Endodermal cell (in vitro differentiated cells): ENCODE measurements around the gene ST6GAL1. TPM values are rescaled to one million over a fixed set of nuclear protein-coding genes. Genes with fewer than 3 reads are reported as not detected.

ENCODE experiments used
- DNase-seq: peaks from one replicate; pipeline ENCODE4 v3.0.0-alpha.2; 2017
- H3K27ac ChIP-seq: 2 replicates; pipeline ENCODE4 v1.5.1; 2013; ENCODE audit warnings: mild to moderate bottlenecking, low read depth, low read length, moderate library complexity
- H3K27me3 ChIP-seq: 2 replicates; pipeline ENCODE4 v1.6.1; 2013; ENCODE audit warnings: mild to moderate bottlenecking, low read length, moderate library complexity; ENCODE audit not compliant: insufficient read depth, control insufficient read depth, poor library complexity, severe bottlenecking
- H3K36me3 ChIP-seq: 2 replicates; pipeline ENCODE4 v1.7.0; 2013; ENCODE audit warnings: mild to moderate bottlenecking, low read length, moderate library complexity; ENCODE audit not compliant: control insufficient read depth, insufficient read depth
- H3K4me1 ChIP-seq: one replicate; pipeline ENCODE4 v1.7.0; 2013; ENCODE audit warnings: low read length; ENCODE audit not compliant: control insufficient read depth, insufficient read depth
- H3K4me3 ChIP-seq: 2 replicates; pipeline ENCODE4 v1.5.1; 2013; ENCODE audit warnings: mild to moderate bottlenecking, low read length, moderate library complexity
- H3K9ac ChIP-seq: 2 replicates; pipeline ENCODE4 v1.6.1; 2013; ENCODE audit warnings: mild to moderate bottlenecking, low read length, moderate library complexity; ENCODE audit not compliant: poor library complexity, severe bottlenecking; ENCODE audit errors: extremely low read depth
- H3K9me3 ChIP-seq: 2 replicates; pipeline ENCODE4 v1.6.1; 2013; ENCODE audit warnings: mild to moderate bottlenecking, low read length, moderate library complexity; ENCODE audit not compliant: control insufficient read depth
- H3K27ac Mint-ChIP-seq: 2 replicates; pipeline ENCODE4 v1.8.0; 2020; ENCODE audit warnings: mixed read lengths
- H3K27me3 Mint-ChIP-seq: 2 replicates; pipeline ENCODE4 v1.8.0; 2021; ENCODE audit warnings: mild to moderate bottlenecking, mixed read lengths; ENCODE audit not compliant: insufficient read depth
- H3K36me3 Mint-ChIP-seq: 2 replicates; pipeline ENCODE4 v1.8.0; 2020; ENCODE audit warnings: low read depth, mixed read lengths
- H3K4me1 Mint-ChIP-seq: 2 replicates; pipeline ENCODE4 v1.8.0; 2020; ENCODE audit warnings: mixed read lengths
- H3K4me3 Mint-ChIP-seq: 2 replicates; pipeline ENCODE4 v1.8.0; 2020; ENCODE audit warnings: mild to moderate bottlenecking, moderate library complexity, mixed read lengths
- H3K9me3 Mint-ChIP-seq: 2 replicates; pipeline ENCODE4 v1.8.0; 2020; ENCODE audit warnings: mild to moderate bottlenecking, mixed read lengths
- CTCF ChIP-seq: fragments of 200-600 bp; sonication (generic); conservative IDR thresholded peaks from 2 replicates; pipeline ENCODE4 v1.5.0; 2021; ENCODE audit warnings: antibody characterized with exemption, mild to moderate bottlenecking
- WGBS, 2 experiments: methylation state at CpG; one replicate each; pipeline versions ENCODE4 v1.1.5 to v1.1.7; 2013; ENCODE audit warnings: missing lambda C conversion rate in 2 of 2, mixed read lengths in 1 of 2; ENCODE audit not compliant: insufficient coverage in 1 of 2, insufficient read length in 1 of 2; 5-methylcytosine and 5-hydroxymethylcytosine counted together
- total RNA-seq, 2 donors: library from RNA; stranded (reverse); fragmentation: NEBNext Ultra II Directional in 1 of 2; extraction: Animal tissue kit (Norgen Biotek cat#: 25700) in 1 of 2; gene quantifications; 2 replicates in 1 of 2; 3 replicates in 1 of 2; pipeline ENCODE4 v1.2.1, GENCODE V29; 2021

The ST6GAL1 gene
- total RNA-seq, 2 donors from 2014 or later: 79.3 to 82.4 TPM

GRCh38 chr3:187072511-187072910 is 142.2 kb downstream of the ST6GAL1 start:
- peaks cover 69% of the 10 kb centered on the region for H3K36me3 Mint-ChIP-seq
- Histone ChIP-seq H3K9me3 (peaks cover 9% of the 10 kb centered on the region), H3K27ac (no peak overlapping the region), H3K27me3 (no peaks in the 10 kb centered on the region), H3K36me3 (peaks cover 76% of the 10 kb centered on the region), H3K4me3 (no peak overlapping the region), H3K9ac (no peak overlapping the region), H3K4me1 (no peaks in the 10 kb centered on the region)
- no peaks in the 10 kb centered on the region for H3K27me3 Mint-ChIP-seq
- H3K27ac Mint-ChIP-seq: no peak overlapping the region
- no peaks in the 10 kb centered on the region for H3K4me1 Mint-ChIP-seq
- TF ChIP-seq CTCF: no peak
- no peak for DNase-seq
- no peaks in the 10 kb centered on the region for H3K9me3 Mint-ChIP-seq
- 90 to 92% methylated on average over 3 to 5 of the region's 5 CpGs for WGBS, 2 experiments
- no peak overlapping the region for H3K4me3 Mint-ChIP-seq

- Mint-ChIP-seq H3K9me3 (no peaks in the 10 kb centered on the region), H3K4me3 (no peak overlapping the region), H3K27ac (no peak overlapping the region), H3K27me3 (no peaks in the 10 kb centered on the region), H3K4me1 (no peaks in the 10 kb centered on the region), H3K36me3 (peaks cover 71% of the 10 kb centered on the region)
- no peaks in the 10 kb centered on the region for H3K4me1 ChIP-seq
- peaks cover 83% of the 10 kb centered on the region for H3K36me3 ChIP-seq
- no peak for DNase-seq
- no peak overlapping the region for H3K9ac ChIP-seq
- 91 to 98% methylated on average over 5 of the region's 5 CpGs for WGBS, 2 experiments
- no peak overlapping the region for H3K4me3 ChIP-seq
- TF ChIP-seq CTCF: no peak
- no peaks in the 10 kb centered on the region for H3K27me3 ChIP-seq
- peaks cover 9% of the 10 kb centered on the region for H3K9me3 ChIP-seq
- no peak overlapping the region for H3K27ac ChIP-seq
These were observed 143.3 kb downstream of the ST6GAL1 start for GRCh38 chr3:187073581-187074098.

- H3K4me3 ChIP-seq: no peak overlapping the region
- Mint-ChIP-seq H3K36me3 (peaks cover 63% of the 10 kb centered on the region), H3K27me3 (no peaks in the 10 kb centered on the region), H3K4me1 (peaks cover 2% of the 10 kb centered on the region), H3K27ac (peak overlapping the region; percentile 2), H3K9me3 (no peaks in the 10 kb centered on the region), H3K4me3 (no peak overlapping the region)
- no peak overlapping the region for H3K9ac ChIP-seq
- peaks cover 2% of the 10 kb centered on the region for H3K9me3 ChIP-seq
- H3K4me1 ChIP-seq: no peaks in the 10 kb centered on the region
- peaks cover 74% of the 10 kb centered on the region for H3K36me3 ChIP-seq
- TF ChIP-seq CTCF: no peak
- H3K27me3 ChIP-seq: no peaks in the 10 kb centered on the region
- no peak overlapping the region for H3K27ac ChIP-seq
- no peak for DNase-seq
These were observed 144.5 kb downstream of the ST6GAL1 start for GRCh38 chr3:187074846-187075245.
